ENCODE data around the gene CAPZB.

GRCh38 chr1:19524791-19525190, 39.5 kb upstream of the CAPZB start:
- TF ChIP-seq CTCF (IDR thresholded peaks at IDR 0.05; ENCODE audit: low read length), result no peak
- TF ChIP-seq EZH2 (IDR thresholded peaks at IDR 0.05; ENCODE audit: borderline replicate concordance, low read length), result no peak

Measured in OCI-LY1 (cell line).